ENCODE results near the gene WDR20.

Gene WDR20

DNA sequence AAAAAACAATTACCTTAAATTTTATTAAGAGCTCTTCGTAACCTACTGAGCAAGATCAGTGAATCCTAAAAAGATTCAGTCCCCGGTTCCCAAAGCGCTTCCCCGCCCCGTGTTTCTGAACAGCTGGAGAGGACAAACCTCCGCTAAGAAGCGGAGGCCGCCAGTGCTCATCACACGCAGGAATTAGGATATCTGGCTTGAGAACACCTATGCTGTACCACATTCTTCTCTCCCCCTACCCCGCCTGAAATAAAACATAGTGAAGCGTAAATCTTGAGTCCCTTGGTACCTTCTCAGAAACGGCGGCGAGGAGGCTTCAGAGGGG, 774 bp upstream of the WDR20 start:
- no peaks in the 10 kb centered on the region for H3K36me3 ChIP-seq (ENCODE audit: low read length)
- peak overlapping the region; percentile 79 for H2AFZ ChIP-seq (ENCODE audit: low read depth, low read length, severe bottlenecking)
- no peaks in the 10 kb centered on the region for H3K9me2 ChIP-seq (replicated peaks; ENCODE audit: insufficient read depth, low read length)
- H3K4me2 ChIP-seq (ENCODE audit: low read depth, low read length, poor library complexity, severe bottlenecking), result peak overlapping the region; percentile 88
- H3K79me2 ChIP-seq (ENCODE audit: insufficient read depth, low read length), result peaks cover 50% of the 10 kb centered on the region
- H3K9me3 ChIP-seq (ENCODE audit: insufficient read depth, low read length), result no peaks in the 10 kb centered on the region
- H3K27ac ChIP-seq (ENCODE audit: low read depth, low read length), result peak overlapping the region; percentile 55
- H3K27me3 ChIP-seq (ENCODE audit: low read length), result no peaks in the 10 kb centered on the region
- H3K9ac ChIP-seq (ENCODE audit: low read length), result peak overlapping the region; percentile 90
- no peaks in the 10 kb centered on the region; the same call in 1 of the 2 replicates for H3F3A ChIP-seq (ENCODE audit: insufficient read depth)
- H3K4me3 ChIP-seq (ENCODE audit: insufficient read depth, low read length, poor library complexity, severe bottlenecking), result peak overlapping the region; percentile 85
- no peaks in the 10 kb centered on the region for H4K20me1 ChIP-seq (ENCODE audit: low read depth, low read length)
- TF ChIP-seq, protein P1, sequence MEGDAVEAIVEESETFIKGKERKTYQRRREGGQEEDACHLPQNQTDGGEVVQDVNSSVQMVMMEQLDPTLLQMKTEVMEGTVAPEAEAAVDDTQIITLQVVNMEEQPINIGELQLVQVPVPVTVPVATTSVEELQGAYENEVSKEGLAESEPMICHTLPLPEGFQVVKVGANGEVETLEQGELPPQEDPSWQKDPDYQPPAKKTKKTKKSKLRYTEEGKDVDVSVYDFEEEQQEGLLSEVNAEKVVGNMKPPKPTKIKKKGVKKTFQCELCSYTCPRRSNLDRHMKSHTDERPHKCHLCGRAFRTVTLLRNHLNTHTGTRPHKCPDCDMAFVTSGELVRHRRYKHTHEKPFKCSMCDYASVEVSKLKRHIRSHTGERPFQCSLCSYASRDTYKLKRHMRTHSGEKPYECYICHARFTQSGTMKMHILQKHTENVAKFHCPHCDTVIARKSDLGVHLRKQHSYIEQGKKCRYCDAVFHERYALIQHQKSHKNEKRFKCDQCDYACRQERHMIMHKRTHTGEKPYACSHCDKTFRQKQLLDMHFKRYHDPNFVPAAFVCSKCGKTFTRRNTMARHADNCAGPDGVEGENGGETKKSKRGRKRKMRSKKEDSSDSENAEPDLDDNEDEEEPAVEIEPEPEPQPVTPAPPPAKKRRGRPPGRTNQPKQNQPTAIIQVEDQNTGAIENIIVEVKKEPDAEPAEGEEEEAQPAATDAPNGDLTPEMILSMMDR (IDR thresholded peaks at IDR 0.05; ENCODE audit: insufficient read depth, low read length, poor library complexity, severe bottlenecking), result no peak
- no peak for TF ChIP-seq EZH2phosphoT487 (conservative IDR thresholded peaks at IDR 0.05; ENCODE audit: low read length)

DNA sequence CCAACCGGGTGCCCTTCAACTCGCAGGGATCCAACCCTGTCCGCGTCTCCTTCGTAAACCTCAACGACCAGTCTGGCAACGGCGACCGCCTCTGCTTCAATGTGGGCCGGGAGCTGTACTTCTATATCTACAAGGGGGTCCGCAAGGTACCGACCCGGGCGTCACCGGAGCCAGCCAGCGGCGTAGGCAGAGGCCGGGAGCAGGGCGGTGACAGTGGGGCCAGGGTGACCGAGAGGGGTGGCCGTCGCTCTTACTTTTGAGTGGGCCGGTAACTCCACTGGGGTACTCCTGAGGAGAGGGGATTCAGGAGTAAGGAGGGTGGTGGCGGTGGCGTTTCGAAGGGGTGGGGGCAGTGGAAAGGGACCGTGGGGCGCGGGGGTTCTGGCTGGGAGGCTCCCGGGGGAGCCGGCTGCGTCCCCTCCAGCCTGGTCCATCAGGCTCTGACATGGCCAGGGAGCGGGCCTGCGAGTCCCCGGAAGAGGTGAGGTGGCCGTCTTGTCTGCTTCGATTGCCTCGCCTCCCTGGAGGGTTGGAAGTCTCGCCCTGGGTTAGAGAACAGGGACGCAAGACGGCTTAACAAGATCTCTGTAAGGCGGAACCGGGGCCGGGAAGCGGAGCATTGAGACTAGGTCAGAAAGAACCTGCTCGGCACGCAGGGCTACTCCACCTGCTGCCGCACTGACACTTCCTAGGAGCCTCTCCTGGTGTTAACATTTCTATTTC, 491 bp downstream of the WDR20 start:
- H3K9me3 ChIP-seq (ENCODE audit: insufficient read depth, low read length), result no peaks in the 10 kb centered on the region
- H3K9ac ChIP-seq (ENCODE audit: low read length), result peak overlapping the region; percentile 90
- H3K9me2 ChIP-seq (replicated peaks; ENCODE audit: insufficient read depth, low read length), result no peaks in the 10 kb centered on the region
- peaks cover 62% of the 10 kb centered on the region for H3K79me2 ChIP-seq (ENCODE audit: insufficient read depth, low read length)
- H4K20me1 ChIP-seq (ENCODE audit: low read depth, low read length), result no peaks in the 10 kb centered on the region
- no peaks in the 10 kb centered on the region; the same call in 1 of the 2 replicates for H3K36me3 ChIP-seq (ENCODE audit: low read length)
- H2AFZ ChIP-seq (ENCODE audit: low read depth, low read length, severe bottlenecking), result peak overlapping the region; percentile 87
- H3K27me3 ChIP-seq (ENCODE audit: low read length), result no peaks in the 10 kb centered on the region
- H3K4me2 ChIP-seq (ENCODE audit: low read depth, low read length, poor library complexity, severe bottlenecking), result peak overlapping the region; percentile 85
- no peak for TF ChIP-seq EZH2phosphoT487 (conservative IDR thresholded peaks at IDR 0.05; ENCODE audit: low read length)
- TF ChIP-seq, protein P1 (IDR thresholded peaks at IDR 0.05; ENCODE audit: insufficient read depth, low read length, poor library complexity, severe bottlenecking), result no peak
- peak overlapping the region; percentile 90 for H3K4me3 ChIP-seq (ENCODE audit: insufficient read depth, low read length, poor library complexity, severe bottlenecking)
- peak overlapping the region; percentile 53 for H3K27ac ChIP-seq (ENCODE audit: low read depth, low read length)
- no peaks in the 10 kb centered on the region; the same call in 1 of the 2 replicates for H3F3A ChIP-seq (ENCODE audit: insufficient read depth)

DNA sequence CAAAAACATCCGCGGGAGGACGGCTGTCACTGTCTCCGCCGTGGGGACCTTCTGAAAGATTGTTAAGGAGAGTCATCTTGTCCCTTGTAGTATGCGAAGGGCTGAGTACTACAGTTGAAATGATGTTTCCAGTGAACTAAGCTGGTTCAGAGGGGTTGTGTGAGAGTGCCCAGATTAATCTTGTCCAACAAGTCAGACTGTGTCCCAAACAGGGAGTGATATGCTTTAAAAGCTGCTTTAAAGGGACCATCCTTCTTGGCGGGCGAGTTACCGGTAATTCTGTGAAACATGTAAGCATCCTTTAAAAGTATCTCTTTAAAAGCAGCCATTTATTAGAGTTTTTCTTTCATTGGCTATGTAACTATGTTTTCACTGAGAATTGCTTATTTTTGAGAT, 1.1 kb downstream of the WDR20 start:
- no peak for TF ChIP-seq EZH2phosphoT487 (conservative IDR thresholded peaks at IDR 0.05; ENCODE audit: low read length)
- TF ChIP-seq, protein P1 (IDR thresholded peaks at IDR 0.05; ENCODE audit: insufficient read depth, low read length, poor library complexity, severe bottlenecking), result no peak
- H3K27ac ChIP-seq (ENCODE audit: low read depth, low read length), result no peak overlapping the region

More for the DNA sequence above, 1.1 kb downstream of the WDR20 start:
- Histone ChIP-seq H3K4me3 (ENCODE audit: insufficient read depth, low read length, poor library complexity, severe bottlenecking) (peak overlapping the region; percentile 90), H3K36me3 (ENCODE audit: low read length) (no peaks in the 10 kb centered on the region; the same call in 1 of the 2 replicates), H3F3A (ENCODE audit: insufficient read depth) (no peaks in the 10 kb centered on the region; the same call in 1 of the 2 replicates), H3K79me2 (ENCODE audit: insufficient read depth, low read length) (peaks cover 68% of the 10 kb centered on the region), H3K9me3 (ENCODE audit: insufficient read depth, low read length) (no peaks in the 10 kb centered on the region), H3K4me2 (ENCODE audit: low read depth, low read length, poor library complexity, severe bottlenecking) (peak overlapping the region; percentile 85), H3K27me3 (ENCODE audit: low read length) (no peaks in the 10 kb centered on the region), H2AFZ (ENCODE audit: low read depth, low read length, severe bottlenecking) (peak overlapping the region; percentile 87), H3K9ac (ENCODE audit: low read length) (peak overlapping the region; percentile 90), H4K20me1 (ENCODE audit: low read depth, low read length) (no peaks in the 10 kb centered on the region), H3K9me2 (replicated peaks; ENCODE audit: insufficient read depth, low read length) (no peaks in the 10 kb centered on the region)
